C4-2B (cell line): ENCODE data around the gene FCGR2B.
"Not testable (repeated sequence)": the region's sequence is repeated elsewhere in the genome, so short reads cannot be mapped to it uniquely, and the experiment has no call there.

Experiments used
- ZFX ChIP-seq: fragments of 450-650 bp; IDR thresholded peaks from 2 replicates; pipeline ENCODE4 v1.6.1; 2017
- TF ChIP-seq, protein P1 (sequence below): fragments of 450-650 bp; conservative IDR thresholded peaks from 2 replicates; pipeline ENCODE4 v1.5.1; 2017; ENCODE audit warnings: mild to moderate bottlenecking

DNA sequence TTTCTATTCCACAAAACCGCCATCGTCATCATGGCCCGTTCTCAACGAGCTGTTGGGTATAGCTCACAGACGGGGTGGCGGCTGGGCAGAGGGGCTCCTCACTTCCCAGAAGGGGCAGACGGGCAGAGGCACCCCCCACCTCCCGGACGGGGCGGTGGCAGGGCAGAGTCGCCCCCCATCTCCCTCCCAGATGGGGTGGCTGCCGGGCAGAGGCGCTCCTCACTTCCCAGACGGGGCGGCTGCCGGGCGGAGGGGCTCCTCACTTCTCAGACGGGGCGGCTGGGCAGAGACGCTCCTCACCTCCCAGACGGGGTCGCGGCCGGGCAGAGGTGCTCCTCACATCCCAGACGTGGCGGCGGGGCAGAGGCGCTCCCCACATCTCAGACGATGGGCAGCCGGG lies 46.5 kb upstream of the FCGR2B start:
- TF ChIP-seq, protein P1, sequence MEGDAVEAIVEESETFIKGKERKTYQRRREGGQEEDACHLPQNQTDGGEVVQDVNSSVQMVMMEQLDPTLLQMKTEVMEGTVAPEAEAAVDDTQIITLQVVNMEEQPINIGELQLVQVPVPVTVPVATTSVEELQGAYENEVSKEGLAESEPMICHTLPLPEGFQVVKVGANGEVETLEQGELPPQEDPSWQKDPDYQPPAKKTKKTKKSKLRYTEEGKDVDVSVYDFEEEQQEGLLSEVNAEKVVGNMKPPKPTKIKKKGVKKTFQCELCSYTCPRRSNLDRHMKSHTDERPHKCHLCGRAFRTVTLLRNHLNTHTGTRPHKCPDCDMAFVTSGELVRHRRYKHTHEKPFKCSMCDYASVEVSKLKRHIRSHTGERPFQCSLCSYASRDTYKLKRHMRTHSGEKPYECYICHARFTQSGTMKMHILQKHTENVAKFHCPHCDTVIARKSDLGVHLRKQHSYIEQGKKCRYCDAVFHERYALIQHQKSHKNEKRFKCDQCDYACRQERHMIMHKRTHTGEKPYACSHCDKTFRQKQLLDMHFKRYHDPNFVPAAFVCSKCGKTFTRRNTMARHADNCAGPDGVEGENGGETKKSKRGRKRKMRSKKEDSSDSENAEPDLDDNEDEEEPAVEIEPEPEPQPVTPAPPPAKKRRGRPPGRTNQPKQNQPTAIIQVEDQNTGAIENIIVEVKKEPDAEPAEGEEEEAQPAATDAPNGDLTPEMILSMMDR, result not testable (repeated sequence)
- not testable (repeated sequence) for TF ChIP-seq ZFX
